Neutrophil (primary cell): ENCODE data around the gene ACTR5.

Experiments
- H3K27ac ChIP-seq: fragments of 200-600 bp; sonication (generic); 2 replicates; pipeline ENCODE4 v1.5.1; 2016; ENCODE audit warnings: mild to moderate bottlenecking, moderate library complexity
- H3K27me3 ChIP-seq: fragments of 200-600 bp; sonication (generic); 2 replicates; pipeline ENCODE4 v1.6.0; 2016; ENCODE audit warnings: mild to moderate bottlenecking
- H3K36me3 ChIP-seq: fragments of 200-600 bp; sonication (generic); 2 replicates; pipeline ENCODE4 v1.5.1; 2017
- H3K4me1 ChIP-seq, 2 experiments: fragments of 200-600 bp in 1 of 2; sonication (generic) in 1 of 2; 1 replicate in 1 of 2; 2 replicates in 1 of 2; pipeline versions ENCODE4 v1.5.1 to v1.6.1; 2013 to 2016; ENCODE audit warnings: low read depth in 1 of 2, low read length in 1 of 2, mild to moderate bottlenecking in 1 of 2, moderate library complexity in 1 of 2; ENCODE audit not compliant: control insufficient read depth in 1 of 2, insufficient read depth in 1 of 2
- H3K4me3 ChIP-seq, 2 experiments: fragments of 200-600 bp in 1 of 2; sonication (generic) in 1 of 2; 1 replicate in 1 of 2; 2 replicates in 1 of 2; pipeline ENCODE4 v1.5.1; 2013 to 2016; ENCODE audit warnings: low read depth in 1 of 2, low read length in 1 of 2, mild to moderate bottlenecking in 1 of 2, moderate library complexity in 1 of 2
- H3K9me3 ChIP-seq: fragments of 200-600 bp; sonication (generic); 2 replicates; pipeline ENCODE4 v1.5.1; 2016
- TF ChIP-seq, protein P1 (sequence below): fragments of 200-600 bp; sonication (generic); IDR thresholded peaks from 2 replicates; pipeline ENCODE4 v1.5.1; 2016; ENCODE audit warnings: antibody characterized with exemption

ACTR5 gene

DNA sequence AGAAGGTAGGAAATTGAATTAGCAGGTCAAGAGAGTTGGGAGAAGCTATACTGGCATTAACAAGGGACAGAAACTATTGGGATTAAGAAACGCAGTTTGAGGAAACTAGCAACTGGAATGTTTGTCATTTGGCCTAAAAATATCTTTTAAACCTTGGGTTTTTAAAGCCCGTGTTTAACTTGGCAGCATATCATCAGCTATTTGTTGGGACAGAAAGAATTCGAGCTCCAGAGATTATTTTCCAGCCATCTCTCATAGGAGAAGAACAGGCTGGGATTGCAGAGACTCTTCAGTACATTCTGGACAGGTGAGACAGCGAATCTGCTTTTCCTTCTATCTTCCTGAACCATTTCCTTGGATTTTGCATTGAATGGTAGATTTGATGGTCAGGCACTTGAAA is 17.8 kb downstream of the ACTR5 start:
- no peaks in the 10 kb centered on the region for H3K27me3 ChIP-seq
- no peak overlapping the region for H3K27ac ChIP-seq
- TF ChIP-seq, protein P1, sequence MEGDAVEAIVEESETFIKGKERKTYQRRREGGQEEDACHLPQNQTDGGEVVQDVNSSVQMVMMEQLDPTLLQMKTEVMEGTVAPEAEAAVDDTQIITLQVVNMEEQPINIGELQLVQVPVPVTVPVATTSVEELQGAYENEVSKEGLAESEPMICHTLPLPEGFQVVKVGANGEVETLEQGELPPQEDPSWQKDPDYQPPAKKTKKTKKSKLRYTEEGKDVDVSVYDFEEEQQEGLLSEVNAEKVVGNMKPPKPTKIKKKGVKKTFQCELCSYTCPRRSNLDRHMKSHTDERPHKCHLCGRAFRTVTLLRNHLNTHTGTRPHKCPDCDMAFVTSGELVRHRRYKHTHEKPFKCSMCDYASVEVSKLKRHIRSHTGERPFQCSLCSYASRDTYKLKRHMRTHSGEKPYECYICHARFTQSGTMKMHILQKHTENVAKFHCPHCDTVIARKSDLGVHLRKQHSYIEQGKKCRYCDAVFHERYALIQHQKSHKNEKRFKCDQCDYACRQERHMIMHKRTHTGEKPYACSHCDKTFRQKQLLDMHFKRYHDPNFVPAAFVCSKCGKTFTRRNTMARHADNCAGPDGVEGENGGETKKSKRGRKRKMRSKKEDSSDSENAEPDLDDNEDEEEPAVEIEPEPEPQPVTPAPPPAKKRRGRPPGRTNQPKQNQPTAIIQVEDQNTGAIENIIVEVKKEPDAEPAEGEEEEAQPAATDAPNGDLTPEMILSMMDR, result no peak
- peaks cover 14 to 15% of the 10 kb centered on the region in 2 experiments for H3K4me1 ChIP-seq
- peaks cover 49% of the 10 kb centered on the region for H3K36me3 ChIP-seq
- H3K4me3 ChIP-seq, result no peak overlapping the region
- H3K9me3 ChIP-seq, result no peaks in the 10 kb centered on the region

DNA sequence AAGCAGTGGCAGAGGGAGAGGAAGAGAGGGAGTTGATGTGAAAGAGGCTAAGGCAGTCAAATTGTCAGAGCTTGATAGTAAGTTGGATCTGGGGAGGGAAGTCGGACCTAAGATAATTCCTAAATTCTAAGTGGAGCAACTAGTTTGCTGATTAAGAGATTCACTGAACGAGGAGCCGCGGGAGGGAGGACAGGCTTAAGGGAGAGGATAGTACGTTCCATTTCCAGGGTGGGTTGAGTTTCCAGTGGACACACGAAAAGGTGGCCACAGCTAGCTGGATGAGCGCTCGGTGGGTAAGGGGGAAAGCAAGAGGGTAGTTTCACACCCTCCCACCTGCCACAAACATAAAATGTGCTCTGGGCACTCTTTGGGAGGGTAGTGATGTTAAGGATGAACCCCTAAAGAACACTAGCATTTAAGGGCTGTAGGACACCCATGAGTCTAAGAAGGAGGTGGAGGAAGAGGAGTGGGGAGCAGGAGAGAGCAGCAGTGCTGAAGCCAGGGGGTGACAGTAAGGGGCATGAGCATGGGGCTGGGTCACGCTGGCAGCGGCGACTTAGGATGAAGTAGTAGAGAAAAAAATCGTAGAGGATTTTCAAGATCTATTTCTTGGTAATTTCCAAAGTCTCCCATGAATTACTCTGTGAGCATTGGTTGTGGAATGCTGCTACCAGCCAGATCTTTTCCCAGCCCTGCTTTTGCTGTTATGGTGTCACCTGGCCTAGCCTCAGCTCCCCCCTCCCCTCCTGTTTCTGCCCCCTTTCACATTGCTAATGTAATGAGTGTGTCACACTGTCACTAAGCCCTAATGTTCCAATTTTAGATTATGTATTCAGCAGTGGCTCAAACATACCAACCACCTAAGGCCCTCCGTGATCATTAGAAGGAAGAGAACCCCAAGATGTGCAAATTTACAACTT is 21.4 kb downstream of the ACTR5 start:
- TF ChIP-seq, protein P1, result no peak
- no peaks in the 10 kb centered on the region for H3K9me3 ChIP-seq
- H3K36me3 ChIP-seq, result peaks cover 66% of the 10 kb centered on the region
- no peak overlapping the region for H3K4me3 ChIP-seq
- no peaks in the 10 kb centered on the region for H3K27me3 ChIP-seq
- peaks cover 0 to 5% of the 10 kb centered on the region in 2 experiments for H3K4me1 ChIP-seq
- H3K27ac ChIP-seq, result no peak overlapping the region

DNA sequence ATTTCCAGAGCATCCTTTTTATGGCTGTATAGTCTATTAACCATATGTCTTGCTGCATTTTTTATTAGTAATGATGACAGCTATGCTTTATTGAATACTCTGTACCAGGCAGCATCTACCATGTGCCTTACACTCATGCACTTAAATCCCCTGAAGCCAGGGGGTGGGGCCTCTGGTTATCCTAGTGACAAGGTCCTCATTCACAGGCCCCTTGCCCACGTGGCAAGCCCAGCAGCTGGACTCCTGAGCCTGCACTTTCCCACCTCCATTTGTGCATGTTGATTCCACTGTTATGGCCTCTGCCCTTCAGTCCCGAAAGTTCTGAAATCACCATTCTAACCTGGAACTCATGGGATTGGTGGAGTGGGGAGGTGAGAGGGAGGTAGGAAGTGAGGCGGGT is 22.3 kb downstream of the ACTR5 start:
- no peaks in the 10 kb centered on the region for H3K27me3 ChIP-seq
- H3K9me3 ChIP-seq, result no peaks in the 10 kb centered on the region
- H3K27ac ChIP-seq, result no peak overlapping the region
- TF ChIP-seq, protein P1, result no peak
- H3K4me3 ChIP-seq, result no peak overlapping the region
- H3K36me3 ChIP-seq, result peaks cover 59% of the 10 kb centered on the region
- peaks cover 0 to 5% of the 10 kb centered on the region in 2 experiments for H3K4me1 ChIP-seq

DNA sequence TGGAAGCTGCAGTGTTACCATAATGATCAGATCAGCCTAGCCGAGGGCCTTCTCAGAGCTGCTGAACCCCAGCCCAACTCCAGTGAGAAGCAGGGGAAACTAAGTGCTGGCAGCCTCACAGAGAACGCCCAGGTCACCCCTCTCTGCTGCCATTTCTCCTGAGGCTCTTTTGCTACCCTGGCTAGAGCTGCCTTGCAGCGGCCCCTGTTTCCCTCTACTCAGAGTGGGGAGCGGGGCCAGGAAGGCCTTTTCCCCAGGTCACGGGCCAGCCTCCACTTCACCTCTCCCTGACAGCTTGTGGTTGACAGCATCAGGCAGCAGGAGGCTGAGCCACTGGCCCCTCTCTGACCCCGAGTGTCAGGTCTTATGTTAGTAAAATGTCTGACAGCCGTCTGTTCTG is 22.7 kb downstream of the ACTR5 start:
- Histone ChIP-seq H3K9me3 (no peaks in the 10 kb centered on the region), H3K27ac (no peak overlapping the region), H3K4me3 (no peak overlapping the region), H3K36me3 (peaks cover 54% of the 10 kb centered on the region), H3K4me1 (peaks cover 0 to 5% of the 10 kb centered on the region in 2 experiments), H3K27me3 (no peaks in the 10 kb centered on the region)
- TF ChIP-seq, protein P1, result no peak

DNA sequence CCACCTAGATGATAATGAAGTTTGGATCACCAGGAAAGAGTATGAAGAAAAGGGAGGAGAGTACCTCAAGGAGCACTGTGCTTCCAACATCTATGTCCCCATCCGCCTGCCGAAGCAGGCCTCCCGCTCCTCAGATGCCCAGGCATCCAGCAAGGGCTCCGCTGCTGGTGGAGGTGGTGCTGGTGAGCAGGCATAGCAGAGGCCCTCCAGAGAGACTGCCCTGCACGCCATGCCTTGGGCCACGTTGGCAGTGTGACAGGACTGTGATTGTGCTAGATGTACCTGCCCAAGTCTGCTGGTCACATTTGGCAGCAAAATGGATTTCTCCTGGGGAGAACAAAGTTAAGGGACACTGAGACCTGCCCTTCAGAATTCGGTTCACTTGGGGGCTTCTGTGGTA is 23.4 kb downstream of the ACTR5 start:
- peaks cover 0 to 5% of the 10 kb centered on the region in 2 experiments for H3K4me1 ChIP-seq
- peaks cover 49% of the 10 kb centered on the region for H3K36me3 ChIP-seq
- no peaks in the 10 kb centered on the region for H3K27me3 ChIP-seq
- H3K27ac ChIP-seq, result no peak overlapping the region
- H3K9me3 ChIP-seq, result no peaks in the 10 kb centered on the region
- TF ChIP-seq, protein P1, result no peak
- H3K4me3 ChIP-seq, result no peak overlapping the region
